Psoas muscle (tissue), 8 donors: Measurements from ENCODE around the gene SGSM1. TPM values are rescaled to one million over a fixed set of nuclear protein-coding genes. Genes with fewer than 3 reads are reported as not detected.

Experiments used
- ATAC-seq, 4 donors: fragments of 200-7000 bp; cut with Tn5 transposase; one replicate each; pipeline ENCODE4 v1.9.1; 2020; ENCODE audit warnings: moderate library complexity in 3 of 4, mild to moderate bottlenecking in 2 of 4
- DNase-seq, 2 donors: peaks; one replicate each; pipeline ENCODE4 v3.0.0-alpha.2; 2020
- H3K27ac ChIP-seq: fragments of 200-600 bp; one replicate; pipeline ENCODE4 v1.8.0; 2022
- H3K27me3 ChIP-seq, 3 donors: fragments of 200-600 bp in 1 of 3; one replicate each; pipeline versions ENCODE4 v1.6.1 to v1.8.0; 2013 to 2022; ENCODE audit warnings: low read length in 2 of 3, mild to moderate bottlenecking in 2 of 3, moderate library complexity in 1 of 3; ENCODE audit not compliant: insufficient read depth in 3 of 3
- H3K36me3 ChIP-seq, 2 donors: fragments of 200-600 bp in 1 of 2; one replicate each; pipeline versions ENCODE4 v1.6.1 to v1.8.0; 2013 to 2022; ENCODE audit warnings: low read depth in 1 of 2, mild to moderate bottlenecking in 1 of 2, moderate library complexity in 1 of 2; ENCODE audit not compliant: insufficient read depth in 1 of 2
- H3K4me1 ChIP-seq: fragments of 200-600 bp; one replicate; pipeline ENCODE4 v1.8.0; 2022
- H3K4me3 ChIP-seq: fragments of 200-600 bp; one replicate; pipeline ENCODE4 v1.8.0; 2022; ENCODE audit warnings: mild to moderate bottlenecking
- H3K9me3 ChIP-seq: fragments of 200-600 bp; one replicate; pipeline ENCODE4 v1.8.0; 2022
- WGBS, 3 donors: extraction: QIAGEN DNeasy Blood & Tissue Kit; methylation state at CpG; one replicate each; pipeline versions ENCODE4 v1.1.6 to v1.1.7; 2013; 5-methylcytosine and 5-hydroxymethylcytosine counted together
- intact Hi-C, 2 donors: fragments of 100-400 bp; cut with DNase I; formaldehyde crosslinking; loops; one replicate each; pipeline versions ENCODE4 v1.11.0 to v1.14.2; 2022
- polyA plus RNA-seq, 3 donors: library from polyadenylated mRNA; stranded (reverse); fragments of 200-250 nt; gene quantifications; one replicate each; pipeline ENCODE4 v1.2.3, GENCODE V29; 2013
- total RNA-seq, 4 donors: library from RNA; stranded (reverse); fragmentation: NEBNext Ultra II Directional in 2 of 4; extraction: Animal tissue kit (Norgen Biotek cat#: 25700) in 2 of 4; gene quantifications; one replicate each; pipeline versions ENCODE4 v1.2.1 to v1.2.4, GENCODE V29; 2021 to 2023
- TF ChIP-seq, protein P1 (sequence below): fragments of 200-600 bp; IDR thresholded peaks from one replicate; pipeline ENCODE4 v1.8.0; 2022; ENCODE audit warnings: antibody characterized with exemption
- donor health status: healthy with polysubstance abuse.
- donor health status: DM: no; HTN: no; CAD: no; lungs with moderate emphysema.
- donor health status: Bipolar disorder and iron deficiency.
- donor health status: healthy.
- donor health status: DM: yes; HTN: yes; CAD: no.
- donor health status: DM: no; HTN: no; CAD: no.
- donor health status: DM: no; HTN: no; CAD: no.
- donor health status: DM: yes; HTN: yes; CAD: no.

SGSM1 gene
- total and polyA plus RNA-seq, 7 donors = 0.03 to 0.98 (median 0.32) TPM

- Histone ChIP-seq H3K4me3 (peak overlapping the region; percentile 57), H3K4me1 (no peaks in the 10 kb centered on the region), H3K9me3 (no peaks in the 10 kb centered on the region), H3K36me3 (no peaks in the 10 kb centered on the region), H3K27me3 (peaks cover 0 to 5% (median 0%) of the 10 kb centered on the region in 3 donors), H3K27ac (no peak overlapping the region)
- TF ChIP-seq, protein P1, sequence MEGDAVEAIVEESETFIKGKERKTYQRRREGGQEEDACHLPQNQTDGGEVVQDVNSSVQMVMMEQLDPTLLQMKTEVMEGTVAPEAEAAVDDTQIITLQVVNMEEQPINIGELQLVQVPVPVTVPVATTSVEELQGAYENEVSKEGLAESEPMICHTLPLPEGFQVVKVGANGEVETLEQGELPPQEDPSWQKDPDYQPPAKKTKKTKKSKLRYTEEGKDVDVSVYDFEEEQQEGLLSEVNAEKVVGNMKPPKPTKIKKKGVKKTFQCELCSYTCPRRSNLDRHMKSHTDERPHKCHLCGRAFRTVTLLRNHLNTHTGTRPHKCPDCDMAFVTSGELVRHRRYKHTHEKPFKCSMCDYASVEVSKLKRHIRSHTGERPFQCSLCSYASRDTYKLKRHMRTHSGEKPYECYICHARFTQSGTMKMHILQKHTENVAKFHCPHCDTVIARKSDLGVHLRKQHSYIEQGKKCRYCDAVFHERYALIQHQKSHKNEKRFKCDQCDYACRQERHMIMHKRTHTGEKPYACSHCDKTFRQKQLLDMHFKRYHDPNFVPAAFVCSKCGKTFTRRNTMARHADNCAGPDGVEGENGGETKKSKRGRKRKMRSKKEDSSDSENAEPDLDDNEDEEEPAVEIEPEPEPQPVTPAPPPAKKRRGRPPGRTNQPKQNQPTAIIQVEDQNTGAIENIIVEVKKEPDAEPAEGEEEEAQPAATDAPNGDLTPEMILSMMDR = no peak
- ATAC-seq (no peak), DNase-seq (no peak)
- intact Hi-C loops = no loop called here
- 49 to 56% (median 50%) methylated on average over 9 to 11 of the region's 11 CpGs for WGBS, 3 donors
Observed at GRCh38 chr22:24806663-24807001, 621 bp downstream of the SGSM1 start.

DNA sequence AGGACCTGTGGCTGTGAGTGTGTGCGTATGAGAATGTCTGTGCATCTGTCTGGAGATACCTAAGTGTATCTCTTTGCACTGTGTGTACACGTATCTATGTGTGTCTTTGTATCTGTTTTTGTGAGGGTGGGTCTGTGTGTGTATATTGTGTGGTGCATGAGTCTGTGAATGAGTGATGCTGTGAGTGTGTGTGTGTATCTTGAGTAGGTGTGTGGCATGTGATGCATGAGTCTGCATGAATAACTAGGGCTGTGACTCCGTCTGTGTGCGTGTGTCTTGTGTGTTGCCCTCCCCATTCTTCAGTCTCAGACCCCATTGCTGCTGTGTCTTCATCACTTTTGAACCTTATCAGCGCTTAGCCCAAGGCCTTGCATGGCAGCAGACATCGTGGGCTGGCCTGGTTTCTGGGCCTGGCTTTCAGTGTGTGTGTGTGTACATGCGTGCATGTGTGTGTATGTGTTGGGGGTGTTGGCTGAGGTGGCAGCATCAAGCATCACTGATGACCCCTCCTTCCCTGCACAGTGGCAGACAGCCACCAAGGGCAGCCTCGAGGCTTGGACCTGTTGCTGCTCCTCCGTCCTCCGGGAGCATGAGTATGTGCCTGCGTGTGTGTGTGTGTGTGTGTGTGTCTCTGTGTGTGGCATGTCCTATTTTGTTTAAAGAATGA, 1.4 kb downstream of the SGSM1 start:
- peak in 1 of 2 donors; percentile 36 for DNase-seq
- 58 to 65% (median 60%) methylated on average over 11 of the region's 11 CpGs for WGBS, 3 donors
- no peak overlapping the region for H3K27ac ChIP-seq
- no peaks in the 10 kb centered on the region for H3K9me3 ChIP-seq
- TF ChIP-seq, protein P1 = no peak
- H3K27me3 ChIP-seq = peaks cover 0 to 5% (median 0%) of the 10 kb centered on the region in 3 donors
- intact Hi-C loops = no loop called here
- ATAC-seq = no peak
- no peak overlapping the region for H3K4me3 ChIP-seq
- no peaks in the 10 kb centered on the region for H3K36me3 ChIP-seq
- H3K4me1 ChIP-seq = no peaks in the 10 kb centered on the region

DNA sequence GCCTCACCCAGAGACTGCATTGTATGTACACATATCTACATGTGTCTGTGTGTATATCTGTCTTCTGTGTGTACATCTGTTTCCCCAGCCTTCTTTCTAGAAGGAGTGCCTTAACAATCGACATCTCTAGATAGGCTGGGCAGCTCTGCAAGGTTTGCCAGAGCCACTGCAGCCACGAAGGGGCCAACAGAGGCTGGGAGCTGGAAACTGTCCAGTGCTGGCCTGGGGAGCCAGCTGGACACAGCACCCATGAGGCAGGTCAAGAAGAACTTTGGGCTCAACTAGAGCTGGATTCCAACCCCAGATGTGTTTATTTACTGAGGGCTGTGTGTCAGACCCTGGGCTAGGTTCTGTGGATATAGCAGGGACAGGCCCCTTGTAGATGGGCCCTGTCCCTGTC, 3.3 kb downstream of the SGSM1 start:
- Histone ChIP-seq H3K27ac (no peak overlapping the region), H3K36me3 (no peaks in the 10 kb centered on the region), H3K27me3 (peaks cover 0 to 5% (median 0%) of the 10 kb centered on the region in 3 donors), H3K4me1 (no peaks in the 10 kb centered on the region), H3K9me3 (no peaks in the 10 kb centered on the region), H3K4me3 (no peak overlapping the region)
- 2 to 21% (median 17%) methylated on average over 2 of the region's 2 CpGs for WGBS, 3 donors
- intact Hi-C loops = no loop called here
- TF ChIP-seq, protein P1 = no peak
- ATAC-seq (no peak), DNase-seq (no peak)

- H3K9me3 ChIP-seq = no peaks in the 10 kb centered on the region
- no peaks in the 10 kb centered on the region for H3K4me1 ChIP-seq
- H3K36me3 ChIP-seq = no peaks in the 10 kb centered on the region
- no peak overlapping the region for H3K4me3 ChIP-seq
- no peak overlapping the region for H3K27ac ChIP-seq
- DNase-seq = no peak
- peaks cover 0 to 5% (median 0%) of the 10 kb centered on the region in 3 donors for H3K27me3 ChIP-seq
- WGBS, 3 donors = 64 to 65% (median 65%) methylated on average over 14 of the region's 14 CpGs
- ATAC-seq = no peak
- intact Hi-C loops = no loop called here
- TF ChIP-seq, protein P1 = no peak
Observed at GRCh38 chr22:24810043-24810749, 4.2 kb downstream of the SGSM1 start.
